Lung (tissue), 12 donors: Measurements from ENCODE around the gene ATXN2. TPM values are rescaled to one million over a fixed set of nuclear protein-coding genes. Genes with fewer than 3 reads are reported as not detected.

Source experiments
- ATAC-seq: fragments of 200-7000 bp; cut with Tn5 transposase; one replicate; pipeline ENCODE4 v1.9.1; 2020; ENCODE audit warnings: moderate number of reproducible peaks; ENCODE audit not compliant: insufficient read depth, low FRiP score
- DNase-seq, 3 donors: peaks; one replicate each; pipeline ENCODE4 v3.0.0-alpha.2; 2013 to 2017
- H3K27ac ChIP-seq, 2 donors: one replicate each; pipeline ENCODE4 v1.5.1; 2013; ENCODE audit warnings: mild to moderate bottlenecking in 2 of 2, moderate library complexity in 2 of 2, control low read depth in 1 of 2, inconsistent platforms in 1 of 2, low read depth in 1 of 2, low read length in 1 of 2
- H3K27me3 ChIP-seq, 3 donors: one replicate each; pipeline ENCODE4 v1.5.1; 2013; ENCODE audit warnings: low read length in 2 of 3; ENCODE audit not compliant: control insufficient read depth in 3 of 3, insufficient read depth in 3 of 3
- H3K36me3 ChIP-seq, 4 donors: one replicate each; pipeline ENCODE4 v1.5.1; 2013; ENCODE audit warnings: low read length in 4 of 4, mild to moderate bottlenecking in 1 of 4, moderate library complexity in 1 of 4; ENCODE audit not compliant: control insufficient read depth in 4 of 4, insufficient read depth in 4 of 4
- H3K4me1 ChIP-seq, 5 donors: one replicate each; pipeline ENCODE4 v1.5.1; 2013; ENCODE audit warnings: low read length in 5 of 5, mild to moderate bottlenecking in 2 of 5, moderate library complexity in 1 of 5; ENCODE audit not compliant: control insufficient read depth in 5 of 5, insufficient read depth in 5 of 5
- H3K4me3 ChIP-seq: one replicate; pipeline ENCODE4 v1.5.1; 2013; ENCODE audit warnings: mild to moderate bottlenecking, control low read depth, moderate library complexity
- H3K9ac ChIP-seq, 2 donors: one replicate each; pipeline ENCODE4 v1.5.1; 2013; ENCODE audit warnings: low read length in 2 of 2, control low read depth in 1 of 2; ENCODE audit not compliant: insufficient read depth in 1 of 2
- H3K9me3 ChIP-seq, 4 donors: one replicate each; pipeline ENCODE4 v1.5.1; 2013; ENCODE audit warnings: low read length in 3 of 4, mild to moderate bottlenecking in 1 of 4, moderate library complexity in 1 of 4; ENCODE audit not compliant: control insufficient read depth in 4 of 4, insufficient read depth in 3 of 4
- WGBS, 2 donors: extraction: QIAGEN DNeasy Blood & Tissue Kit; methylation state at CpG; one replicate each; pipeline ENCODE4 v1.1.7; 2013; 5-methylcytosine and 5-hydroxymethylcytosine counted together
- polyA plus RNA-seq, 2 donors: library from polyadenylated mRNA; stranded (reverse); fragments of 200-250 nt; gene quantifications; one replicate each; pipeline ENCODE4 v1.2.1, GENCODE V29; 2013
- total RNA-seq, 2 donors: library from RNA; depleted of rRNA in 1 of 2; stranded (reverse); fragments of >200 nt in 1 of 2; gene quantifications; one replicate each; pipeline ENCODE4 v1.2.1, GENCODE V29; 2014 to 2021
- TF ChIP-seq, protein P1 (sequence below): IDR thresholded peaks from 2 replicates; pipeline ENCODE4 v1.5.1; 2012; ENCODE audit warnings: mild to moderate bottlenecking; ENCODE audit errors: control extremely low read depth, extremely low read depth
- donor health status: control.
- donor health status: control.
- donor health status: Bipolar disorder and iron deficiency.
- donor health status: healthy.
- donor health status: DM: yes; HTN: yes; CAD: no.

ATXN2 gene
- total and polyA plus RNA-seq, 4 donors = 18.0 to 100 (median 43.5) TPM

DNA sequence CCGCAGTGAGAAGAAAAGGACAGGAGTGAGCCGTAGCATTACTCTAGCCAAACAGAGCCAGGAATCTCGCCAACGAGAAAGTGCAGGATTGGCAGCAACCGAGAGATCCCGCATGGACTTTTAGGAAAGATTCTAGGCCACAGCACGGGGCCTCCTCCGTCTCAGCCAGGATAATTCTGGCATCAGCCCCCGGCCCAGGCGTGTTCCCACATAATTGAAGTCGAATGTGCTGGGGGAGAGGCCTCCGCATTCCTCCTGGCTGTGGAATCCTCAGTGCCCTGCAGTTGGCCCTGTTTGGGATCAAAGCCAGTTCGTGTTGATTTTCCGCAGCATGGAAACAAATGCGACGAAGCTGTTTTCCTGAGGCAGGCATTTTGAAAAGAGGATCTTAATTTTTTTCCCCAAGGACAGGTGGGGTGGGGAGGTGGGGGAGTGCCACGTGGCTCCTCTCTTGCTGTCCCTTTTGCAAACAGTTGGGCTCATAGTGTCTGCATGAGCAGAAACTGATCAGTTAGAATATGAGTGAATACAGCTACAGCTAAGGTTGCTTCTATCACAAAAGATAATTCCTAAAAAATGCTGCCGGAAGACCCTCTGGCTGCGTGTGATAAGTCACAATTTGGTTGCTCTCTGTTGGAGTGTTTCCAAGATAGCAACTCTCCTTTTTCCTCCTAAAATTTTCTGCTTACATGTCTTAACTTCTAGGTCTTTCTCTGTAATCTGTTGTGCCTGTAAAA lies 37.3 kb upstream of the ATXN2 start:
- peaks cover 0 to 2% (median 0%) of the 10 kb centered on the region in 4 donors for H3K36me3 ChIP-seq
- H3K9ac ChIP-seq = peak overlapping the region; percentile 31 to 84
- no peaks in the 10 kb centered on the region for H3K9me3 ChIP-seq
- peaks cover 0 to 18% (median 13%) of the 10 kb centered on the region in 5 donors for H3K4me1 ChIP-seq
- ATAC-seq (no peak), DNase-seq (peak; percentile 92 to 94 (median 93))
- peak overlapping the region in 1 of 2 donors; percentile 69 for H3K27ac ChIP-seq
- no peaks in the 10 kb centered on the region for H3K27me3 ChIP-seq
- H3K4me3 ChIP-seq = no peak overlapping the region
- TF ChIP-seq, protein P1, sequence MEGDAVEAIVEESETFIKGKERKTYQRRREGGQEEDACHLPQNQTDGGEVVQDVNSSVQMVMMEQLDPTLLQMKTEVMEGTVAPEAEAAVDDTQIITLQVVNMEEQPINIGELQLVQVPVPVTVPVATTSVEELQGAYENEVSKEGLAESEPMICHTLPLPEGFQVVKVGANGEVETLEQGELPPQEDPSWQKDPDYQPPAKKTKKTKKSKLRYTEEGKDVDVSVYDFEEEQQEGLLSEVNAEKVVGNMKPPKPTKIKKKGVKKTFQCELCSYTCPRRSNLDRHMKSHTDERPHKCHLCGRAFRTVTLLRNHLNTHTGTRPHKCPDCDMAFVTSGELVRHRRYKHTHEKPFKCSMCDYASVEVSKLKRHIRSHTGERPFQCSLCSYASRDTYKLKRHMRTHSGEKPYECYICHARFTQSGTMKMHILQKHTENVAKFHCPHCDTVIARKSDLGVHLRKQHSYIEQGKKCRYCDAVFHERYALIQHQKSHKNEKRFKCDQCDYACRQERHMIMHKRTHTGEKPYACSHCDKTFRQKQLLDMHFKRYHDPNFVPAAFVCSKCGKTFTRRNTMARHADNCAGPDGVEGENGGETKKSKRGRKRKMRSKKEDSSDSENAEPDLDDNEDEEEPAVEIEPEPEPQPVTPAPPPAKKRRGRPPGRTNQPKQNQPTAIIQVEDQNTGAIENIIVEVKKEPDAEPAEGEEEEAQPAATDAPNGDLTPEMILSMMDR = no peak
- WGBS, 2 donors = 46 to 59% methylated on average over 19 of the region's 19 CpGs

DNA sequence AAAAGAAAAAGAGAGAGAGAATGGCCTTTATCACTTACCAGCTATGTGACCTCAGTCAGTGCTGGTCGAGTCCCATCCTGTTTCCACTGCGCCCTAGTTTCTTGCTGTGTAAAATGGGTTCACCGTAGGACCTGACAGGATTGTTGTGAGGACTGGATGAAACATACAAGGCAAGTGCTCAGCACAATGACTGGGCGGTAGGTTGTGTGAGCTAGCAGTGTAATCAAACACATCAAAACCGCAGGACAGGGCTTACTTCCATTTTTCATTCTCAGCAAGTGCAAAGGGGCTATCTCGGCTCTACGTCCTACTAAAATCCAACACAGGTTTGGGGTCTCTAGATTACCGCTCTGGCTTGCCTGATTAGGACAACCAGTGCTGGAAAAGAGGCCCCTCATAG lies 36.4 kb upstream of the ATXN2 start:
- WGBS, 2 donors = 62 to 76% methylated on average over 8 of the region's 8 CpGs
- H3K36me3 ChIP-seq = peaks cover 0 to 1% (median 0%) of the 10 kb centered on the region in 4 donors
- DNase-seq (peak in 1 of 3 donors; percentile 9), ATAC-seq (no peak)
- no peaks in the 10 kb centered on the region for H3K27me3 ChIP-seq
- H3K4me3 ChIP-seq = no peak overlapping the region
- H3K27ac ChIP-seq = peak overlapping the region in 1 of 2 donors; percentile 69
- peak overlapping the region in 1 of 2 donors; percentile 84 for H3K9ac ChIP-seq
- no peaks in the 10 kb centered on the region for H3K9me3 ChIP-seq
- peaks cover 0 to 18% (median 13%) of the 10 kb centered on the region in 5 donors for H3K4me1 ChIP-seq
- TF ChIP-seq, protein P1 = no peak

DNA sequence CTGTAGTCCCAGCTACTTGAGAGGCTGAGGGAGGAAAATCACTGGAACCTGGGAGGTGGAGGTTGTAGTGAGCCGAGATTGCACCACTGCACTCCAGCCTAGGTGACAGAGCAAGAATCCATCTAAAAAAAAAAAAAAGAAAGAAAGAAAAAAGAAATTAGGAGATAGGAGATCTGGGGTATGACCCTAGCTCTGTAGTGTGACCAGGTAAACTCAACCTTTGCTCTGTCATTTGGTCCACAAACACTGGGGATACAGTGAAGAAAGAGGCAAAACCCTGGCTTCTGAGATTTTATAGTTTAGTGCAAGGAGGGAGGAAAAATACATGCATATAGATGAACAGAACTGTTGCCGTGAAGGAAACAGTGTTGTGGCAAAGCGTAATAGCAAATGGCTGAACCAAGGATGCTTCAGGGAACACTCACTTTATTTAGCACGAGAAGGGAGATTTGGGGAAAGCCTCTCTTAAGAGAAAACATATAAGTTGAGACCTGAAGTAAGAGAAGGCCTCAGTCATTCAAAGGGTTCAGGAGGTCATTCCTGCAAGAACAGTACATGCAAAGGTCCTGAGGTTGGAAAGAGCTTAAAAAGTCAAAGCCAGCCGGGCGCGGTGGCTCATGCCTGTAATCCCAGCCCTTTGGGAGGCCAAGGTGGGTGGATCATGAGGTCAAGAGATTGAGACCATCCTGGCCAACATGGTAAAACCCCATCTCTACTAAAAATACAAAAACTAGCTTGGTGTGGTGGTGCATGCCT lies 29.6 kb upstream of the ATXN2 start:
- Histone ChIP-seq H3K36me3 (no peaks in the 10 kb centered on the region), H3K9ac (no peak overlapping the region), H3K27ac (no peak overlapping the region), H3K27me3 (no peaks in the 10 kb centered on the region), H3K4me3 (no peak overlapping the region), H3K4me1 (no peaks in the 10 kb centered on the region), H3K9me3 (no peaks in the 10 kb centered on the region)
- no peak for DNase-seq
- ATAC-seq = no peak
- TF ChIP-seq, protein P1 = no peak
- 96 to 98% methylated on average over 7 of the region's 7 CpGs for WGBS, 2 donors
